ENCODE measurements around the gene TTI1. TPM values are rescaled to one million over a fixed set of nuclear protein-coding genes. Genes with fewer than 3 reads are reported as not detected.

Gene TTI1
- total RNA-seq, 1 experiment from 2014 or later, result 26.6 TPM

DNA sequence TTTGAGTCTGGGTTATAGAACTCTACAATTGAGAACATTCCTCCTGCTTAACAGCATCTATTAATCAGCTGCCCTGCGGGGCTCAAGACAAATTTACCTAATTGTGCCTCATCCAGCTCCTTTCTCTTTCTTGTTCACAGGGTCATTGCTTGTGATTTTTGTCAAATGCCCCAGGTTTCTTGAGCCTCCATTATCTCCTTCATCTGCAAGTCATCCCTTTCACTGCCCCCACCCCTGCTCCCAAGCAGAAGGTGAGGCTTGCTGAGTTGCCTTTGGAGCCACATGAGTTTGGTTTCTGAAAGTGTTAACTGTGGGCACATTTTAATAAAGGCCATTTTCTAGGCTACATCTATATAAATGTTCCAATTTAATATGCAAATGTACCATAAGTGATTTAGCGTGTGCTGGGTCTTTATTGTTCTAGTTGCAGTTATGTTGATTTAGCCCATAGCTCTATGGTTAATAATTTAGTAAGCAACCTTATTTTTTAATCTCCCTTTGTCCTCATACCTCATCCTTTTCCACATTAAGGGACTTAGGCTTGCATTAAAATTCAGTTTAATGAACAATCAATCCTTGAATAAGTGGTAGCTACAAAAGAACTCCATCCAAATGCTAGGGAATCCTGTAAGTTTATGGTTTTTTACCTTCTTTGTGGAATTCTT is 74.3 kb downstream of the TTI1 start:
- no peak for ATAC-seq
- Histone ChIP-seq H3K9me3 (ENCODE audit: control insufficient read depth, insufficient read depth, low read depth, low read length) (no peaks in the 10 kb centered on the region), H3K27ac (ENCODE audit: low read length) (no peak overlapping the region), H3K27me3 (ENCODE audit: control insufficient read depth, insufficient read depth, low read length) (peaks cover 14% of the 10 kb centered on the region; the same call in 1 of the 2 replicates), H3K36me3 (ENCODE audit: control insufficient read depth, insufficient read depth, low read length) (no peaks in the 10 kb centered on the region), H3K4me1 (ENCODE audit: control insufficient read depth, insufficient read depth, low read length) (no peaks in the 10 kb centered on the region), H3K4me3 (ENCODE audit: low read depth in 2 of 2, low read length in 2 of 2) (no peak overlapping the region)
- CTCF ChIA-PET, result no interaction called here
- intact Hi-C loops (cut with micrococcal nuclease; ENCODE audit: unreplicated experiment), result no loop called here
- in situ Hi-C loops (cut with HindIII; ENCODE audit: low pct_unique_long_range_greater_than_20kb, low sequenced_read_pairs), result no loop called here
- TF ChIP-seq SIN3A (IDR thresholded peaks at IDR 0.05; ENCODE audit: borderline replicate concordance, insufficient read depth, low read depth, low read length) (no peak), POLR2AphosphoS5 (IDR thresholded peaks at IDR 0.05; ENCODE audit: low read depth, low read length) (no peak), TCF7L2 (IDR thresholded peaks at IDR 0.05; ENCODE audit: low read depth, low read length) (no peak)
- TF ChIP-seq, protein P1, sequence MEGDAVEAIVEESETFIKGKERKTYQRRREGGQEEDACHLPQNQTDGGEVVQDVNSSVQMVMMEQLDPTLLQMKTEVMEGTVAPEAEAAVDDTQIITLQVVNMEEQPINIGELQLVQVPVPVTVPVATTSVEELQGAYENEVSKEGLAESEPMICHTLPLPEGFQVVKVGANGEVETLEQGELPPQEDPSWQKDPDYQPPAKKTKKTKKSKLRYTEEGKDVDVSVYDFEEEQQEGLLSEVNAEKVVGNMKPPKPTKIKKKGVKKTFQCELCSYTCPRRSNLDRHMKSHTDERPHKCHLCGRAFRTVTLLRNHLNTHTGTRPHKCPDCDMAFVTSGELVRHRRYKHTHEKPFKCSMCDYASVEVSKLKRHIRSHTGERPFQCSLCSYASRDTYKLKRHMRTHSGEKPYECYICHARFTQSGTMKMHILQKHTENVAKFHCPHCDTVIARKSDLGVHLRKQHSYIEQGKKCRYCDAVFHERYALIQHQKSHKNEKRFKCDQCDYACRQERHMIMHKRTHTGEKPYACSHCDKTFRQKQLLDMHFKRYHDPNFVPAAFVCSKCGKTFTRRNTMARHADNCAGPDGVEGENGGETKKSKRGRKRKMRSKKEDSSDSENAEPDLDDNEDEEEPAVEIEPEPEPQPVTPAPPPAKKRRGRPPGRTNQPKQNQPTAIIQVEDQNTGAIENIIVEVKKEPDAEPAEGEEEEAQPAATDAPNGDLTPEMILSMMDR (IDR thresholded peaks at IDR 0.05), result no peak
- TF ChIP-seq, protein P2, sequence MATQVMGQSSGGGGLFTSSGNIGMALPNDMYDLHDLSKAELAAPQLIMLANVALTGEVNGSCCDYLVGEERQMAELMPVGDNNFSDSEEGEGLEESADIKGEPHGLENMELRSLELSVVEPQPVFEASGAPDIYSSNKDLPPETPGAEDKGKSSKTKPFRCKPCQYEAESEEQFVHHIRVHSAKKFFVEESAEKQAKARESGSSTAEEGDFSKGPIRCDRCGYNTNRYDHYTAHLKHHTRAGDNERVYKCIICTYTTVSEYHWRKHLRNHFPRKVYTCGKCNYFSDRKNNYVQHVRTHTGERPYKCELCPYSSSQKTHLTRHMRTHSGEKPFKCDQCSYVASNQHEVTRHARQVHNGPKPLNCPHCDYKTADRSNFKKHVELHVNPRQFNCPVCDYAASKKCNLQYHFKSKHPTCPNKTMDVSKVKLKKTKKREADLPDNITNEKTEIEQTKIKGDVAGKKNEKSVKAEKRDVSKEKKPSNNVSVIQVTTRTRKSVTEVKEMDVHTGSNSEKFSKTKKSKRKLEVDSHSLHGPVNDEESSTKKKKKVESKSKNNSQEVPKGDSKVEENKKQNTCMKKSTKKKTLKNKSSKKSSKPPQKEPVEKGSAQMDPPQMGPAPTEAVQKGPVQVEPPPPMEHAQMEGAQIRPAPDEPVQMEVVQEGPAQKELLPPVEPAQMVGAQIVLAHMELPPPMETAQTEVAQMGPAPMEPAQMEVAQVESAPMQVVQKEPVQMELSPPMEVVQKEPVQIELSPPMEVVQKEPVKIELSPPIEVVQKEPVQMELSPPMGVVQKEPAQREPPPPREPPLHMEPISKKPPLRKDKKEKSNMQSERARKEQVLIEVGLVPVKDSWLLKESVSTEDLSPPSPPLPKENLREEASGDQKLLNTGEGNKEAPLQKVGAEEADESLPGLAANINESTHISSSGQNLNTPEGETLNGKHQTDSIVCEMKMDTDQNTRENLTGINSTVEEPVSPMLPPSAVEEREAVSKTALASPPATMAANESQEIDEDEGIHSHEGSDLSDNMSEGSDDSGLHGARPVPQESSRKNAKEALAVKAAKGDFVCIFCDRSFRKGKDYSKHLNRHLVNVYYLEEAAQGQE (IDR thresholded peaks at IDR 0.05; ENCODE audit: insufficient read depth in 1 of 2, low read depth in 2 of 2, low read length in 1 of 2), result no peak
- no peak for DNase-seq (ENCODE audit: low read depth, low spot score)
- BruUV-seq (replicated peaks), result no TSS peak
- POLR2A ChIA-PET, result no interaction called here

DNA sequence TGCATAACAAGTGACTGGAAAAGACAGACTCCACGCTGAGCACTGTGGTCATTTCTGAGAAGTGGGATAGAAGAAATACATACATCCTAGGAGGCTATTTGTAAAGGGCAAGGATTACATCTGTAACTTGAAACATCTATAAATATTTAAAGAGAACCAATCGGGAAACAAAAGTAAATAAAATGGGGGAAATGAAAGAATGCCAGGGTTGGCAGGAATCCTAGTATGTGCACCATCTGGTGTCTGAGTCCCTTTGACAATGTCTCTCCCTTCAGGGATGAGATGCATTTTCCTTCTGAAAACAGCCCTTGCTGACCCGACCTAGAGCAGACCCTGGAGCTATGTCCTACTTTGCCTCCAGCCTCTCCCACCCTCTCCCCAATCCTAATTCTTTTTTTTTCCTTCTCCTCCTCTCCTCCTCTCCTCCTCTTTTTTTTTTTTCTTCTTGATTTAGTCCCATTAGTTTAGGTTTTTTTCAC is 77.1 kb downstream of the TTI1 start:
- no peak for TF ChIP-seq SIN3A (IDR thresholded peaks at IDR 0.05; ENCODE audit: borderline replicate concordance, insufficient read depth, low read depth, low read length)
- H3K27ac ChIP-seq (ENCODE audit: low read length), result no peak overlapping the region
- H3K27me3 ChIP-seq (ENCODE audit: control insufficient read depth, insufficient read depth, low read length), result peaks cover 13% of the 10 kb centered on the region; the same call in 1 of the 2 replicates
- H3K4me3 ChIP-seq (ENCODE audit: low read depth in 2 of 2, low read length in 2 of 2), result no peak overlapping the region
- POLR2A ChIA-PET, result no interaction called here
- no peak for DNase-seq (ENCODE audit: low read depth, low spot score)
- in situ Hi-C loops (cut with HindIII; ENCODE audit: low pct_unique_long_range_greater_than_20kb, low sequenced_read_pairs) (no loop called here), intact Hi-C loops (cut with micrococcal nuclease; ENCODE audit: unreplicated experiment) (no loop called here)
- no peaks in the 10 kb centered on the region for H3K36me3 ChIP-seq (ENCODE audit: control insufficient read depth, insufficient read depth, low read length)
- H3K4me1 ChIP-seq (ENCODE audit: control insufficient read depth, insufficient read depth, low read length), result no peaks in the 10 kb centered on the region
- ATAC-seq, result no peak
- no peaks in the 10 kb centered on the region for H3K9me3 ChIP-seq (ENCODE audit: control insufficient read depth, insufficient read depth, low read depth, low read length)
- BruUV-seq (replicated peaks), result no TSS peak
- CTCF ChIA-PET, result no interaction called here

DNA sequence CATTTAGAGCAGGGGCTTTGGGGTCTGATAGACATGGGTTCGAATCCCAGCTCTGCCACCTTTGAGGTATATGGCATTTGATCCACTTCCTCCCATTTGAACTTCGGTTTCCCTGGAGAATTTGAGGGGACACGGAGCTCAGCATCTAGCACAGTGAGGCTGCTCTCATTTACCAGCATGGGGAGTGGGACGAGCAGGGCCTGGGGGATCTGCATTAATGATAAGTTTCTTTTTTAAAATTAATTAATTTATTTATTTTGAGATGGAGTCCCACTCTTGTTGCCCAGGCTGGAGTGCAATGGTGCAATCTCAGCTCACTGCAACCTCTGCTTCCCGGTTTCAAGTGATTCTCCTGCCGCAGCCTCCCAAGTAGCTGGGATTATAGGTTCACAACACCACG is 77.7 kb downstream of the TTI1 start:
- Histone ChIP-seq H3K9me3 (ENCODE audit: control insufficient read depth, insufficient read depth, low read depth, low read length) (no peaks in the 10 kb centered on the region), H3K36me3 (ENCODE audit: control insufficient read depth, insufficient read depth, low read length) (no peaks in the 10 kb centered on the region), H3K4me1 (ENCODE audit: control insufficient read depth, insufficient read depth, low read length) (no peaks in the 10 kb centered on the region), H3K4me3 (ENCODE audit: low read depth in 2 of 2, low read length in 2 of 2) (no peak overlapping the region), H3K27me3 (ENCODE audit: control insufficient read depth, insufficient read depth, low read length) (peaks cover 11% of the 10 kb centered on the region; the same call in 1 of the 2 replicates), H3K27ac (ENCODE audit: low read length) (no peak overlapping the region)
- ChIA-PET POLR2A (interaction anchor here (0.7 kb wide), 1 partner anchor 141 kb away, joined by 3 read pairs; no protein-coding TSS in a partner anchor), CTCF (no interaction called here)
- no peak for DNase-seq (ENCODE audit: low read depth, low spot score)
- ATAC-seq, result no peak
- TF ChIP-seq TCF7L2 (IDR thresholded peaks at IDR 0.05; ENCODE audit: low read depth, low read length) (no peak), POLR2AphosphoS5 (IDR thresholded peaks at IDR 0.05; ENCODE audit: low read depth, low read length) (no peak), SIN3A (IDR thresholded peaks at IDR 0.05; ENCODE audit: borderline replicate concordance, insufficient read depth, low read depth, low read length) (no peak)
- TF ChIP-seq, protein P2 (IDR thresholded peaks at IDR 0.05; ENCODE audit: insufficient read depth in 1 of 2, low read depth in 2 of 2, low read length in 1 of 2), result no peak
- TF ChIP-seq, protein P1 (IDR thresholded peaks at IDR 0.05), result no peak
- in situ Hi-C loops (cut with HindIII; ENCODE audit: low pct_unique_long_range_greater_than_20kb, low sequenced_read_pairs), result no loop called here
- no TSS peak for BruUV-seq (replicated peaks)
- intact Hi-C loops (cut with micrococcal nuclease; ENCODE audit: unreplicated experiment), result no loop called here

Measured in Panc1 (cell line).